C4-2B (cell line): ENCODE measurements around the gene ALAS2.

ENCODE experiments used
- CTCF ChIP-seq: fragments of 450-650 bp; conservative IDR thresholded peaks from 2 replicates; pipeline ENCODE4 v1.5.1; 2017; ENCODE audit warnings: mild to moderate bottlenecking
- ZFX ChIP-seq: fragments of 450-650 bp; IDR thresholded peaks from 2 replicates; pipeline ENCODE4 v1.6.1; 2017

GRCh38 chrX:54992911-54993622 is 37.7 kb downstream of the ALAS2 start:
- no peak for TF ChIP-seq CTCF
- TF ChIP-seq ZFX = no peak
